Neural cell (in vitro differentiated cells): ENCODE data around the gene PIKFYVE. TPM values are rescaled to one million over a fixed set of nuclear protein-coding genes. Genes with fewer than 3 reads are reported as not detected.
"Not testable (repeated sequence)": the region's sequence is repeated elsewhere in the genome, so short reads cannot be mapped to it uniquely, and the experiment has no call there.

Source experiments
- H2AFZ ChIP-seq: fragments of 200-600, 300-800 bp; sonication (generic), shearing (Covaris generic); 2 replicates; pipeline ENCODE4 v1.6.0; 2014; ENCODE audit warnings: low read depth, mild to moderate bottlenecking, antibody characterized with exemption, low read length, moderate library complexity
- H3F3A ChIP-seq: fragments of 200-600 bp; shearing (Covaris generic); 2 replicates; pipeline ENCODE4 v1.6.1; 2016; ENCODE audit warnings: mild to moderate bottlenecking, moderate library complexity, mixed read lengths, antibody characterized with exemption, low read length; ENCODE audit not compliant: insufficient read depth, poor library complexity, severe bottlenecking
- H3K27ac ChIP-seq: fragments of 200-600, 300-800 bp; sonication (generic), shearing (Covaris generic); 2 replicates; pipeline ENCODE4 v1.5.1; 2014; ENCODE audit warnings: mild to moderate bottlenecking, low read length, moderate library complexity
- H3K27me3 ChIP-seq: fragments of 300-800, 200-600 bp; sonication (generic), shearing (Covaris generic); 2 replicates; pipeline ENCODE4 v1.6.0; 2014; ENCODE audit warnings: mild to moderate bottlenecking, low read depth, low read length, moderate library complexity; ENCODE audit not compliant: insufficient read depth
- H3K36me3 ChIP-seq: fragments of 300-800, 200-600 bp; sonication (generic), shearing (Covaris generic); 2 replicates; pipeline ENCODE4 v1.5.1; 2014; ENCODE audit warnings: mild to moderate bottlenecking, antibody characterized with exemption, low read length, moderate library complexity; ENCODE audit not compliant: insufficient read depth
- H3K4me2 ChIP-seq: fragments of 300-800, 200-600 bp; sonication (generic), shearing (Covaris generic); 2 replicates; pipeline ENCODE4 v1.6.0; 2014; ENCODE audit warnings: mild to moderate bottlenecking, low read length
- H3K4me3 ChIP-seq: fragments of 300-800, 200-600 bp; sonication (generic), shearing (Covaris generic); 2 replicates; pipeline ENCODE4 v1.5.1; 2014; ENCODE audit warnings: mild to moderate bottlenecking, low read length, moderate library complexity
- H3K79me2 ChIP-seq: fragments of 200-600 bp; shearing (Covaris generic); replicated peaks from 2 replicates; pipeline ENCODE4 v1.6.0; 2014; ENCODE audit warnings: mild to moderate bottlenecking, low read length, moderate library complexity; ENCODE audit not compliant: insufficient read depth
- H3K9ac ChIP-seq: fragments of 300-800, 200-600 bp; sonication (generic), shearing (Covaris generic); 2 replicates; pipeline ENCODE4 v1.6.1; 2016; ENCODE audit warnings: mild to moderate bottlenecking, low read length, mixed read lengths
- H3K9me2 ChIP-seq: fragments of 200-600 bp; shearing (Covaris generic); 2 replicates; pipeline ENCODE4 v1.6.1; 2016; ENCODE audit warnings: mild to moderate bottlenecking, low read length, mixed read lengths; ENCODE audit not compliant: insufficient read depth
- H3K9me3 ChIP-seq: fragments of 200-600, 300-800 bp; sonication (generic), shearing (Covaris generic); 2 replicates; pipeline ENCODE4 v1.6.1; 2016; ENCODE audit warnings: mild to moderate bottlenecking, mixed run types, low read length, moderate library complexity, mixed read lengths
- H4K20me1 ChIP-seq: fragments of 200-600 bp; shearing (Covaris generic); 2 replicates; pipeline ENCODE4 v1.6.1; 2016; ENCODE audit warnings: mild to moderate bottlenecking, mixed run types; ENCODE audit not compliant: insufficient read depth
- EP300 ChIP-seq: fragments of 450-650 bp; conservative IDR thresholded peaks from 2 replicates; pipeline ENCODE4 v1.6.1; 2014; ENCODE audit warnings: antibody characterized with exemption, mild to moderate bottlenecking, moderate library complexity; ENCODE audit not compliant: poor library complexity, severe bottlenecking
- EZH2 ChIP-seq: fragments of 200-600, 300-800 bp; shearing (Covaris generic), sonication (generic); IDR thresholded peaks from 2 replicates; pipeline ENCODE4 v1.6.1; 2014; ENCODE audit warnings: antibody characterized with exemption, low read length, borderline replicate concordance, mild to moderate bottlenecking; ENCODE audit not compliant: insufficient read depth, poor library complexity, severe bottlenecking
- MXI1 ChIP-seq: fragments of 450-650 bp; conservative IDR thresholded peaks from 2 replicates; pipeline ENCODE4 v1.6.1; 2014; ENCODE audit warnings: antibody characterized with exemption, mild to moderate bottlenecking; ENCODE audit not compliant: poor library complexity, severe bottlenecking
- POLR2AphosphoS5 ChIP-seq: IDR thresholded peaks from 2 replicates; pipeline ENCODE4 v1.6.1; 2012
- RAD21 ChIP-seq: fragments of 450-650 bp; conservative IDR thresholded peaks from 2 replicates; pipeline ENCODE4 v1.6.1; 2014; ENCODE audit warnings: antibody characterized with exemption, mild to moderate bottlenecking, moderate library complexity
- REST ChIP-seq: IDR thresholded peaks from 2 replicates; pipeline ENCODE4 v1.6.1; 2012; ENCODE audit warnings: borderline replicate concordance
- SMC3 ChIP-seq: fragments of 450-650 bp; conservative IDR thresholded peaks from 2 replicates; pipeline ENCODE4 v1.6.1; 2014; ENCODE audit warnings: antibody characterized with exemption, mild to moderate bottlenecking, moderate library complexity; ENCODE audit not compliant: poor library complexity
- TAF1 ChIP-seq: IDR thresholded peaks from 2 replicates; pipeline ENCODE4 v1.6.1; 2012; ENCODE audit warnings: low read depth
- polyA plus RNA-seq: library from polyadenylated mRNA; depleted of rRNA; stranded (reverse); fragments of >200 nt; gene quantifications from 2 replicates; pipeline ENCODE4 v1.2.3, GENCODE V29; 2014
- TF ChIP-seq, protein P1 (sequence below): fragments of 450-650 bp; IDR thresholded peaks from 2 replicates; pipeline ENCODE4 v1.5.1; 2014; ENCODE audit warnings: antibody characterized with exemption, mild to moderate bottlenecking, moderate library complexity; ENCODE audit not compliant: poor library complexity, severe bottlenecking

The PIKFYVE gene
- polyA plus RNA-seq, 1 donor from 2014 or later = 27.1 TPM

- H4K20me1 ChIP-seq, H2AFZ ChIP-seq, H3K79me2 ChIP-seq, H3K36me3 ChIP-seq, H3K4me3 ChIP-seq, H3F3A ChIP-seq, H3K9me2 ChIP-seq, H3K27ac ChIP-seq, H3K9ac ChIP-seq, H3K27me3 ChIP-seq, H3K4me2 ChIP-seq, H3K9me3 ChIP-seq: not testable (repeated sequence)
These were observed 130.7 kb downstream of the PIKFYVE start for GRCh38 chr2:208396796-208397195.

GRCh38 chr2:208399201-208399600 lies 133.1 kb downstream of the PIKFYVE start:
- Histone ChIP-seq H3K27me3 (no peaks in the 10 kb centered on the region), H3F3A (no peaks in the 10 kb centered on the region), H3K9ac (no peak overlapping the region), H2AFZ (no peak overlapping the region), H3K9me3 (peaks cover 3% of the 10 kb centered on the region), H3K36me3 (no peaks in the 10 kb centered on the region), H3K9me2 (no peaks in the 10 kb centered on the region), H4K20me1 (no peaks in the 10 kb centered on the region), H3K27ac (no peak overlapping the region), H3K4me3 (no peak overlapping the region), H3K4me2 (no peak overlapping the region), H3K79me2 (no peaks in the 10 kb centered on the region)
- TF ChIP-seq EZH2 = no peak
- no peak for TF ChIP-seq EP300
- TF ChIP-seq MXI1 = no peak
- no peak for TF ChIP-seq REST
- TF ChIP-seq, protein P1, sequence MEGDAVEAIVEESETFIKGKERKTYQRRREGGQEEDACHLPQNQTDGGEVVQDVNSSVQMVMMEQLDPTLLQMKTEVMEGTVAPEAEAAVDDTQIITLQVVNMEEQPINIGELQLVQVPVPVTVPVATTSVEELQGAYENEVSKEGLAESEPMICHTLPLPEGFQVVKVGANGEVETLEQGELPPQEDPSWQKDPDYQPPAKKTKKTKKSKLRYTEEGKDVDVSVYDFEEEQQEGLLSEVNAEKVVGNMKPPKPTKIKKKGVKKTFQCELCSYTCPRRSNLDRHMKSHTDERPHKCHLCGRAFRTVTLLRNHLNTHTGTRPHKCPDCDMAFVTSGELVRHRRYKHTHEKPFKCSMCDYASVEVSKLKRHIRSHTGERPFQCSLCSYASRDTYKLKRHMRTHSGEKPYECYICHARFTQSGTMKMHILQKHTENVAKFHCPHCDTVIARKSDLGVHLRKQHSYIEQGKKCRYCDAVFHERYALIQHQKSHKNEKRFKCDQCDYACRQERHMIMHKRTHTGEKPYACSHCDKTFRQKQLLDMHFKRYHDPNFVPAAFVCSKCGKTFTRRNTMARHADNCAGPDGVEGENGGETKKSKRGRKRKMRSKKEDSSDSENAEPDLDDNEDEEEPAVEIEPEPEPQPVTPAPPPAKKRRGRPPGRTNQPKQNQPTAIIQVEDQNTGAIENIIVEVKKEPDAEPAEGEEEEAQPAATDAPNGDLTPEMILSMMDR = no peak
- no peak for TF ChIP-seq POLR2AphosphoS5
- TF ChIP-seq SMC3 = no peak
- TF ChIP-seq TAF1 = no peak
- no peak for TF ChIP-seq RAD21
